Fibroblast of skin of left quadriceps (primary cell): Measurements from ENCODE around the gene SRBD1.
A peak's percentile ranks its signal among the peaks of the same experiment; 100 is the strongest.

Experiments used
- DNase-seq, 2 experiments: peaks; one replicate each; pipeline ENCODE4 v3.0.0-alpha.2; 2013; ENCODE audit warnings: low read depth in 2 of 2

Gene SRBD1

DNA sequence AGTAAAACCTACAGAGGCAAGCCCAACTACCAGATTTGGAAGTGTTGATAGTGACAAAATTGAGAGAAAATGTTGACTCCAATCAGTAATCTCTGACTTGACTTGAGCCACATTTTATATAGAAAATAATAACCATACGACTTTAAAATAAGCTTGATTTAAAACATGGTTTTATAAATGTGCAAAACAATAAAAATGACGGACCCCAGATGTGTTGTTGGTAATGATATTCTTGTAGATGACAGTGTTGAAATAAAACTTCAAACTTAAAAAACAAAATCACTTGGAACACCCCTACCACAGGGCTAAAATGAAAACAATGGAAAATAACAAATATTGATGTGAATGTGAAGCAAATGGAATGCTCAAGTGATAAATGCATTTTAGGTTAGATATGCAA is 188.1 kb downstream of the SRBD1 start:
- no peak for DNase-seq

DNA sequence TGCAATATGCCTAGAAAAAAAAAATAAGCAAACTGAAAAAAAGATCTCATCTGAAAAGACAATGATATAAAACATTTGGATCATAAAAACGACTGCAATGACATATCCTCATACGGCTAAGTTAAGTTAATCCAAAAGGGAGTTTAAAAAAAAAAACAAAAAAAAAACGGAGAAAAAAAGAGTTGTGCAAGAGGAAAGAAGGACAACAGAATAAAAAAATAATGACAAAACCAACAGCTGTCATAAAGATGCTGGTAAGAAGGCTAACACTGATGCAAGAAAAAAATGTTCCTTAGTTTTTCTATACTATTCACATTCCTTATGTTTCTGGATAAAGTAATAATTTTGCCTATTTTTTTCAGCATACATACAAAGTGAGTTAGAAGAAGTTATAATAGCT is 192.5 kb downstream of the SRBD1 start:
- no peak for DNase-seq

DNA sequence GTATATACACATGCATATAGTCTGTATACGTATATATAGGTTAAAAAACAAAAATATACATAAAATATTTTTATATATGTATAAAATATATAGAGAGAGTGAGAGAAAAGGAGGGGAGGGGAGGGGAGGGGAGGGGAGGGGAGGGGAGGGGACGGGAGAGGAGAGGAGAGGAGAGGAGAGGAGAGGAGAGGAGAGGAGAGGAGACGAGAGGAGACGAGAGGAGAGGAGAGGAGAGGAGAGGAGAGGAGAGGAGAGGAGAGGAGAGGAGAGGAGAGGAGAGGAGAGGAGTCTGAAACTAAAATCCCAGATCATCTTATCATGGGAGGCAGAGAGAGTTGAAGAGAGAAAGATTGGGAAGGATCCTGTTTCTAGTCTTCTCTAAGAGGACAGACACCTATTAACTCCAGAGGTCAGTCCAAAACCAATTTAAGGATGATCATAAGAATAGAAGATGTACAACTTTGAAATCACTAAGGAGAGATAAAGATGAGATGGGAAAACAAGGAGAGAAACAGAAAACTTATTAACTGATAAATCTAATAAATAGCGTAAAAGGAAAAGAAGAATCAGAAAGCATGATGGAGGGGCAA is 195.4 kb downstream of the SRBD1 start:
- no peak for DNase-seq

DNA sequence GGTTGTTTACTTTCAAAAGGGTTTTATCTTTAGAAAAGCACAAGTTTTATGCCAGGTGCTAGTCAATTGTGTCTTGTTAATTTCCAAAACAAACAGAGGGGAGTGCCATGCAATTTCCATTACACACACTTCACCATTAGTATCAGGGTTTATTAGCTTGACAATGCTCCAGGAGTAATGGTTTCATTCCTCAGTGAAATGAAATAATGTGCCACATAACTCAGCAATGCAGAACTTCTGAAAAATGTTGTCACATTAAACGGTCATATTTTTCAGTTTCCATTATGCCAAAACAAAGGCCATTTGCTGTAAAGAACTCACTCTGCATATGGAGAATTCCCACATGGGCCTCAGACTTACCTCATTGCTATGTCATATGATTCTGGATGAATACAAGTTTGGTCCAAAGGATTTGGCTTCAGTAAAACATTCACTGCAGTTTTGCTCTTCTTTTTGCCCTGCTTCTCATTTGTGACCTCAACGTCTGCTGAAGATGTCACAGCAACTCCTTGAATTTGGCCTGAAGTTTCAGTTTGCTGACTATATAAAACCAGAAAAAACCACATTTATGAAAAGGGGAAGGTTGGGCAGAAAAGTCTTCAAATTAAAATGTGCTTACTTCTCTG is 198.2 kb downstream of the SRBD1 start:
- DNase-seq = no peak

DNA sequence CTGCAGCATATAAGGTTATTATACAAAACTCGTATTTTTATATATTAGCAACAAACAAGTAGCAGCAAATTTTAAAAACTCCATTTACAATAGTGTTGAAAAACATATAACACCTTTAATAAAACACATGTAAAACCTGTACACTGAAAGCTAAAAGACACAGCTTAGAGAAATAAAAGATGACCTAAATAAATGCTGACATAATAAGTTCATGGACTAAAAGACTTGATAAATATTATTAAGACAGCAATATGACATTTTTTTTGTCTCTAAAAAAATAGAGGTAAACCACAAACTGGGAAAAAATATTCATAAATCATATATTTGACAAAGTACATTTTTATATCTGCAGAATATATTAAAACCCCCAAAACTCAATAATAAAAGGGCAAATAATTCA is 201.4 kb downstream of the SRBD1 start:
- DNase-seq = no peak

DNA sequence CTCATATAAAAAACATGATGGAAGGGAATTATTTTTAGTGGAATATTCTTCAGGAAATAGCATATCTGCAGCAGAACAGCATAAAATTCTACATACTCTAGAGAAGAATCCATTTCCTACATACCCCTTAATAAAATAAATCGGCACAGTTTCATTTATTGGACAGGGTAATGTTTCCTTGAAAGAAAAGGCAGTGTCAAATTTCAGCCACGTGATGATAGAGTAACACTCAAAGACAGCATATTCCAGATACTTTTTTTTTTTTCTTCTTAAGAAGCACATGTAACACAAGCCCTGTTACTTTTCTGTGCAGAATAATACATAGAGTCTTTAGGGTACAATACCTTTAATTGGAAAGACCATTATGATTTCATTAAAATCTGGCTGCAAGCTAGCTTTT is 204.4 kb downstream of the SRBD1 start:
- peak; percentile 19 to 27 for DNase-seq

DNA sequence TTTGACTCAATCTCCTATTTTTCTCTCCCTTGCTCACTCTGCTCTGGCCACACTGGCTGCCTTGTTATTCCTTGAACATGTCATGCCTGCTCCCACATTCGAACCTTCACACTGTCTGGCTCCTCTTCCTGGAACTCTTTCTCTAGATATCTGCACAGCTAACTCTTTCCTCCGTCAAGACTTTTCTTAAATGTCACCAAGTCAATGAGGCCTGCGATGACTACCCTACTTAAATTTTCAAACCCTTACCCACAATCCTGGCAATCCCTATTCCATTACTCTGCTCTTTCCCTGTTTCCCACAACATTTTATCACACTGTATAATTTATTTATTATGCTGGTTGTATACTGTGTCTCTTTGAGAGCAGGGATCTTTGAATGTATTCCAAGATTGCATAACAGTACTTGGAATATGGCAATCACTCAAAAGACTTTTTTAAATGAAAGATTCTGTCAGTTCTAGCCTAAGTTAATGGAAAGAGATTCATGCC is 206.2 kb downstream of the SRBD1 start:
- peak; percentile 57 to 58 for DNase-seq

DNA sequence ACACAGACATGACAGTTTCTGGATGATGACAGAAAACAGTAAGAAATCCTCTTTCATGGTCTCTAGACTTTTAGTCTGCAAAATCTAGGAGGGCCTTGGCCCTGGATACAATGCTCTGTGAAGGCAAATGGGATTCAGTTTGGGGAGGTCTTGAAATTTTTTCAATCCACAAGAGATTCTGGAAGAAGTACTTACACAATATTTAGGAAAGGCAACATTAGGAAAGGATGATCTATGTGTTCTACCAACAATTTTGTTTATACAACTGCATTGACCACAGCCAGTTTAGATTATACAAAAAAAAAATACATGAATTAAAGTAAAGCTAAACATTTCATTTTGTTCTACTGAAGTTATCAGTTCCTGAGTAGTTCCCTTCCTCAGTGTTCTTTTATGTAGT is 208.0 kb downstream of the SRBD1 start:
- DNase-seq = no peak

DNA sequence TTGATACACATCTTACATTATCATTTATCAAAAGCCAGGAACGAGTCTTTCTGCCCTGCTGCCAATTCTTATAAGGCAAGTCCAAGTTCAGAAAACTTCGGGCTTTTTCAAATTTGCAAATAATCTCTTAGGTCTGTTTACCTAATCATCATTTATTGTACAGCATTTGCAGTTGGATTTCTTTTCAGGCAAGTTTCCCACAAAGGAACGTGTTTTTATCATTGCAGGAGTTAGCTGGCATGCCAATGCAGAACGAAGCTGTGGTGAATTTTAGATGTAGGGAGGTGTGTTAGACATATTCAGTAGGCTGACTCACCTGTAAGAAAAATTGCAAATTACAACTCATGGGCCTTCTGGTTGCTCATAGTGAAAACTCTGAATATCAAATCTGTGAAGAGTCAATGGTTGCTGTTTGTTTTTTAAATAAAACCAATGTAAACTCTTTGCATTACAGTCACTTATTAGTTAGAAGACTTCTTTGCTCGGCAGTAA is 209.6 kb downstream of the SRBD1 start:
- DNase-seq = no peak

DNA sequence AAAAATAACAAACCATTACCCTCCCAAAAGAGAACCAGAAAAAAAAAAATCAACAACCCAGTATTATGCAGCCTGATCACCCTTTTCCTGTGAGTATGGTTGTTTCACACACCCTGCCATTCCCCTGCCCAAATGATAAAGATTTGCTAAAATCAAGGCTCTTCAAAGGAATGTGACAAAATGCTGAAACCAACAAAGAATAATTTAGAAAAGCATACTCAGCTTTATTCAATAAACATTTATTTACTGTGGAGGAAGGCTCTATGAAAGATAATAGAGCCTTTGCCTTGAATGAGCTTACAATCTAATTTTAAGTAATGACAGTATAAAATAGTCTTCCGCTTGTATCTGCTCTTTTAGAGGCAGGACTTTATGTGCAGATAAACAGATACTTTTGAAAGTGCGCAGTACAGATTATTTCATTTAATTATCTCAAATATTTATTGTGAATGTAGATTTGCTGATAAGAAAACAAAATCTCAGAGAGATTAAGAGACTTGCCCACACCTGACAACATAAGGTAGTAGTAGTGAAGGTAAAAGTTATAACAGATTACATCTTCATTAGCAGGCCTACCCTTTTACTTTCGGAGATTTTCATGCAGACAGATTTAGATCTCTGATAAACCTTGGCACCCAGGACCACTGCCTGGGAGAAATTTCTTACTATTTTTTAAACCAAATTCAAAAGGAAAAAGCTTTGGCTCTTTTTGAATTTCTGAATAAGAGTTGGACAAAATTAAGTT is 211.9 kb downstream of the SRBD1 start:
- DNase-seq = no peak

DNA sequence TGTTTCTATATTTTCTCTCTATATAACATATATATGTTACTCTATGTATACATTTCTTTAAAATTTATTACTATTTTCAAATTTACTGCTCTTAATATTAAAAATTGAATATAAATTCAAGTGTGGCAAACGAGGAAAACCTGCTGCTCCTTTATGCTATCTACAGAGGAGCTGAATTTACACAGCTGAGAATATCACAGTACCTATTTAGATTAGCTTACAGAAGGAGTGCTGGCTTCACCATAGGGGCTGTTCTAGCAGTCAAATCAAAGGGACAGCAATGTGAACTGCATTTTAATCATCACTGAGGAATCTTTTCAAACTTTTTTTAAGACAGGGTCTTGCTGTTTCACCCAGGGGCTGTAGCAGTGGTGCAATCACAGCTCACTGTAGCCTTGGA is 213.8 kb downstream of the SRBD1 start:
- no peak for DNase-seq

DNA sequence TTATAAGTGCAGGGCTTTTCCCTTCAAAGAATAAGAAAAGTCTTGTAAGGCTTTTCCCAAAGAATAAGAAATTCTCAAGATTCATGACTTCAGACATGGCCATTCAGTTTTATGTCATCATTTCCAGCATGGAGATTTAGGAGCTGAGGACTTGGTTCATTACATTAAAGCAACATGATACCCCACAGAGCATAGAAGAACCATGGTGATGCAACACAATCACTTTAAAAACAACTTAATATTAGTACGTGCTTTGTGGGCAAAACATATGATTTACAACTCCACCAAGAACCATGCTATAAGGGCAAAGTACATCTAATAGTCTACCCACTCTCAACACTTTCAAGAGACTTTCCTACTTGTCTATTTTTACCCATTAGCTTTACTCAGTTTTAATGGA is 214.4 kb downstream of the SRBD1 start:
- DNase-seq = no peak

DNA sequence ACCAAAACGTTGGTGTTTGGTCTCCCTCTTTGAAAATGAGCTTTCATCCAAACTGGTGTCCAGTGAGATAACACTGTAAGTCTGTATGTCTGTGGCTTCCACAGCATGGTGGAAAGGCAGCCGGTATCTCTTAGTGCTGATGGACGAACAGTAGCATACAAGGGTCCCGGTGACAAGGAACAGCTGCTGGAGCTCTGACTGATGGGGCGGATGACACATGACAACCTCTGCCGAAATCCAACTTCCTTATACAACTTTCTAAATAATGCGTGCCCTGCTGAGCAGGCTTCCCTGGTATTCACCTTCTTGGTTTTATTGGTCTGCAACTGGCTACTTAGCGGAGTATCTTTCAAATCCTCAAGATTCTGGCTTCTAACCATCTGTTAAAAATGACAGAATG is 216.2 kb downstream of the SRBD1 start:
- no peak for DNase-seq

DNA sequence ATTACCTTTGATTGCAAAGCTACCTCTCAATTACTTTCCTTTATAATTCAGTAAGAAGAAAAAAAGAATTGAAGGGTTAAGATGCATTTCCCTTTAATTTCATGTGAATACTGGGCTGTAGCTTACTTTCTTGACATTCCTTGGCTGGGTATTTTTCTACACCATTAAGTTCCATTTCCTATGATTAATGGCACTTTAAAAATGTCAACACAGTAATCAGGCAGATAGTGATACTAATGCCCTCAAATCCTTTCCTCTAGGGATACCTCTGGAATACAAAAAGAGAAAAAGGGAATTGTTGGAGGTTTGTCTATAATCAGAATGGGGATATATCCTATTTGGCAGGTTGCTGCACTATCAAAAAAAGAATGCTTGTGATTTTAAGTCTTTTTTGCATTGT is 216.9 kb downstream of the SRBD1 start:
- DNase-seq = no peak

DNA sequence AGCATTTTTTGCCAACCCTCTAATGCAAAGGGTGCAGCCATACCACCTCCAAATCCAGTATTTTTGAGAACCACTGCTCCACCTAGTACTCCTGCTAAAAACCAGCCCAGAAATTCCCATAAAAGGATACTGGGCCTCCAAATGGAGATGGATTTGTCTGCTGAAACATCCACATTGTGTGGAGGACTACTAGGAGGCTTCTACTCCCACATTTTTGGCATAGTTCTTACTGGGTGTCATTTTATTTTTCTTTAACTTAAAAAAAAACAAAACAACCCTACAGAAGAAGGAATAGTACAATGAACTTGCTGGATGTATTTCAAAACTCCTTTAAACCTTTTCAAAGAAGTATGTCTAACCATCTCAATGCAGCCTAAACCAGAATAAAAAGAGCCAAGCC is 219.2 kb downstream of the SRBD1 start:
- DNase-seq = peak in 1 of 2 experiments; percentile 18

DNA sequence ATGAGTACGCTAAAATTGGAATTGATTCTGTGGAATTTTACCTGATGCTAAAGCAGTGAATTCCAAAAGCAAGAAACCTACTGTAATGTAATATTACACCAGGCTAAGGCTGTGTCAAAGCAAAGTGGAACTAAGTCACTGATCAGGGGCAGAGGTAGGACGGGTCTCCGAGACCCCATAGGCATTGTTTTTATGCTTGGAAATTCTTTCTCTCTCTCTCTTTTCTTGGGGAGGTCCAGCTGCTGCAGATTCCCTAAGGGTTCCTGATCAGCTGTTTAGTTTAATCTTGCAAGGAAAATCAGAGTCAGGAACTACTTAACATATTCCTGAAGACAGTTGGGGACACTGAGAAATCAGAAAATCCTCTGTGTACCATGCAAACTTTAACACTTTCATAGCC is 220.2 kb downstream of the SRBD1 start:
- DNase-seq = no peak

DNA sequence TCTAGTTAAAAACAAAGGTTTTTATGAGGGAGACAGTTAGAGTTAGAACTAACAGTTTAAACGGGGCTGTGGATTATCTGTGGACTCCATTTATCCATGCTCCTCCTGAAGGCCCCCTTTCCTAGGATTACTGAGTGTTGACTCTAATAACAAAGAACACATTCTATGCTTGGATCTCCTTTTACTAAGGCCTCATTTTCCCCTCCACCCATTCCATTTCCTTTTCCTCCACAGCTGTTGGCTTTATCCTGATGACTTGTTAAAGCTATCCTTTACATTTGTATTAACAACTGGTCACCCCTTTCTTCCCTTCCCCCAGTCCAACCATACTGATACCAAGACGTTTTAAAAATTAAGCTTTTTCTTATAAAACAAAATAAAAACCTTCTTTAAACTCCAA is 220.6 kb downstream of the SRBD1 start:
- no peak for DNase-seq

DNA sequence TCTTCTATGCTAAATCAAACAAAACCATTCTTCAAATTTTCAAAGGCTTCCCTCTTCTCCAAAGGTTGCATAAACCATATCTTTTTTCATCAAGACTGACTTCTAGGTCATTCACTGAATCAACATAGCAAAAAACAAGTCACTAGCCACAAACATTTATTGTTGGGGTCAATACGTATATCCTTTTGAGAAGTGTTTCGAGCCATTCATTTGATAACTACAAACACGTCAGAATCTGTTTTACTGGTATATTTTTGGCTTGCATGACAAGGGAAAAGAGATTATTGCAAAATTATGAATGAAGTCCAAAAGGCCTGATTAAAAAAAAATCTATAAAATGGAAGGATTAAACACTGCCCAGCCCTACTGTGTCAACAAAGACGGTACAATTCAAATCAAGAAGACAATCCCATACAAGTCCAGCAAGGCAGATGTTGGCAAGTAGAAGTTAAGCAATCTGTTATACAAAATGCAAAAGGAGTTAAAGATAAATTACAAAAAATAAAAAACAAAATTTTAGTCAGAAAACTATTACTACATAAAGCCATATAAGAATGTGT is 222.4 kb downstream of the SRBD1 start:
- DNase-seq = no peak

DNA sequence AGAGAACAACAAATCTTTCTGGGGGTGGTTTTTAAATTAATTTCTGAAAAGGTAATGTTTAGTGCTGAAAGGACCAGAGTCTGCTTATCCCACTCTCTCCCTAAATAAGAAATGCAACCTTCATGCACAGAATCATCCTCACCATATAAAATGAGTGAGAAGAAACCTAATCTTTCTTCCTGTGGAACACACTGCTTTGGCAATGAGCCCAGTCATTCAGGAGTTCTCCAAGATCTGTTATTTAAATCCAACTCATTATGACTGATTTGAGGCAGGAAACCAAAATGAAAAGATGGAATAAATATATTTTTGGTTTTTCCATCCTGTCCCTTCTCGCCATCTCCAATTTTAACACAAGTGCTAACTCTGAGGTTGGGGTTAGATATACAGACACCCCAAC is 228.3 kb downstream of the SRBD1 start:
- peak; percentile 18 to 27 for DNase-seq

DNA sequence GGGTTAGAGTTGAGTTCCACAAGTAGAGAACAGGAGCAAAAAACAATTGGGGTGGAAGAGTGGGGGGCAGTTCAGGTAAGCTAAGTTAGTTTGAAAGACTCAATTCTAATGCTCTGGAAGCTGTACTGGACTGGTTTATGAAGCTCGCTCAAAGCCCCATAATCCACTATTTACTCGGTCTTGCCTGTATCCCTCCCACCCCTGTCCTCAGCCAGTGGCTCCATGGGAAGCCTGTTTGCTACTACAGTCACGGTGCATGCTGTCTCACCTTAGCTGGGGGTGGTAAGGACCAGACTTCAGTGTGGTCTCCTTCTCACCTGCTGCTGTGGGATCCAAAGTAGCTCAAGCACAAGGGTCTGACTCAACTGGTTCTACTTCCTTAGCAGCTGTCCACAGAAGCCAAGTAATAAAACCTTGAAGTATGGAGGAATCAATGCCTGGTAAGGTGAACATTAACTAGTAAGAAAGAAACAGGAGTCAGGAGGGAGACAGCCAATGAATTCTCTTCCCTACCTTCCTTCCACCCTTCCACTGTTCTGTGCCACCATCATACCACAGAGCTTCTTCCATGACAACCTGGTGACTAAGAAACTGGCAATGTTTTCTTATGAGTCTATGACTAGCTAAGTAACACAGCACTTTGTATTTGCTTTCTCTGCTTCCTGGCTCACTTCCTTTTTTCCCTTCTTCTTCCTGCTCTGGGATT is 230.8 kb downstream of the SRBD1 start:
- no peak for DNase-seq

DNA sequence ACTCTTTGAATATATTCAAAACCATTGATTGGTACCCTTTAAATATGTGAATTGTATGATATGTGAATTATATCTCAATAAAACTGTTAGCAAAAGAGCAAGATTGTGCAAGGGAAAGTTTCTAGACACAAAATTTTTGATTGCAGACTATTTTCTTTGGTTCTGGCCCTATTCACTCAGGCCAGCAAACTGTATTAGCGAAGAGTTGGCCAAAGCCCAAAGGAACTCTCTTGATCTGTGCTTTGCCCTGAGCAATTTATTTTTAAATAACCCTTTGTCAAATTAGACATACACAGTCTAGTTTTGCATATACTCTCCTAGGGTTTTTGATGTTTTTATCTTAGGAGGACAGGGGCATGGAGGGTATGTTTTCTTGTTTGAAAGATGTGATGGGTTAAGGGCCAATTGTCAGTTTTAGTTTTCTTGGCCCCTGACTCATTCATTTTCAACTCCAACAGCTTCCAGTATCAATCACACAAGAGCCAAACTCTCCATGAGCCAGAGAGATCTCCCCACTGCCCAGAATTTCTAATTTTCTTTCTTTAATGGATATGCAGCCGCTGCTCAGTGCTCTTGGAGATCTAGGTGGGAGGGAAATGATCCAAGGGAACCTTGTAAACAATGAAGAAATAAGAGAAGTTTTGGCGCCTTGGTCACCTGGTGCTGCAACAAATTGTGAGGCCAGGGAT is 231.5 kb downstream of the SRBD1 start:
- no peak for DNase-seq
